HepG2 (cell line): ENCODE measurements around the gene SNX6. TPM values are rescaled to one million over a fixed set of nuclear protein-coding genes. Genes with fewer than 3 reads are reported as not detected.
"Not testable (repeated sequence)": the region's sequence is repeated elsewhere in the genome, so short reads cannot be mapped to it uniquely, and the experiment has no call there.

Experiments used
- ATAC-seq: fragments of 200-7000 bp; cut with Tn5 transposase; 3 replicates; pipeline ENCODE4 v1.9.1; 2020; ENCODE audit warnings: mild to moderate bottlenecking, moderate library complexity
- BruUV-seq: library from RNA; stranded (reverse); fragments of 400-500 nt; replicated peaks from 2 replicates; lab custom pipeline; 2021; lab: Mats Ljungman, UMichigan
- CTCF ChIA-PET: fragments of 300-600 bp; formaldehyde crosslinking; extraction: SDS; loops from one replicate; lab custom pipeline; 2021; ENCODE audit warnings: low total read pairs, inconsistent platforms, low intra/inter-chr PET ratio; lab: Yijun Ruan, JAX
- POLR2A ChIA-PET: fragments of 350-600 bp; sonication (Branson Sonifier 250); formaldehyde crosslinking; loops from one replicate; lab custom pipeline; 2020; ENCODE audit warnings: antibody characterized with exemption, inconsistent platforms; lab: Yijun Ruan, JAX
- DNase-seq: peaks from one replicate; pipeline ENCODE4 v3.0.0-alpha.2; 2015; ENCODE audit warnings: low spot score
- FAIRE-seq: peaks from 3 replicates; lab custom pipeline; 2011; peaks lifted over from hg19 to GRCh38; lab: Jason Lieb, UNC
- H2AFZ ChIP-seq: one replicate; pipeline ENCODE4 v1.6.1; 2011; ENCODE audit warnings: low read length, inconsistent platforms
- H3K27ac ChIP-seq: fragments of 300-600 bp; 3 replicates; pipeline ENCODE4 v1.8.0; 2011; ENCODE audit warnings: mixed run types, mild to moderate bottlenecking, mixed read lengths, low read length, inconsistent platforms; ENCODE audit not compliant: insufficient read depth; ENCODE audit errors: extremely low read length
- H3K27me3 ChIP-seq, 2 experiments: fragments of 200-600 bp in 1 of 2; 2 replicates in 1 of 2; 3 replicates in 1 of 2; pipeline versions ENCODE4 v1.6.0 to v1.8.0; 2011; ENCODE audit warnings: low read length in 2 of 2, mild to moderate bottlenecking in 2 of 2, moderate library complexity in 2 of 2, inconsistent platforms in 1 of 2; ENCODE audit not compliant: insufficient read depth in 2 of 2, control insufficient read depth in 1 of 2
- H3K36me3 ChIP-seq, 2 experiments: fragments of 200-600 bp in 1 of 2; replicated peaks in 1 of 2; 2 replicates in 1 of 2; 3 replicates in 1 of 2; pipeline versions ENCODE4 v1.5.1 to v1.8.0; 2011; ENCODE audit warnings: low read length in 2 of 2, inconsistent platforms in 1 of 2; ENCODE audit not compliant: insufficient read depth in 2 of 2, control insufficient read depth in 1 of 2
- H3K4me1 ChIP-seq: 2 replicates; pipeline ENCODE4 v1.5.1; 2012; ENCODE audit warnings: low read length, inconsistent platforms; ENCODE audit not compliant: insufficient read depth
- H3K4me2 ChIP-seq: 2 replicates; pipeline ENCODE4 v1.6.0; 2011; ENCODE audit warnings: low read depth, low read length, inconsistent platforms
- H3K4me3 ChIP-seq, 3 experiments: fragments of 200-600 bp in 1 of 3; sonication (generic), shearing (Covaris generic) in 1 of 3; replicated peaks in 1 of 3; 2 replicates each; pipeline ENCODE4 v1.5.1; 2011 to 2016; ENCODE audit warnings: low read length in 3 of 3, inconsistent platforms in 2 of 3, low read depth in 2 of 3, mild to moderate bottlenecking in 2 of 3, control low read depth in 1 of 3, mixed read lengths in 1 of 3; ENCODE audit not compliant: insufficient read depth in 1 of 3
- H3K79me2 ChIP-seq: one replicate; pipeline ENCODE4 v1.6.1; 2011; ENCODE audit warnings: low read length, inconsistent platforms; ENCODE audit not compliant: insufficient read depth
- H3K9ac ChIP-seq: 2 replicates; pipeline ENCODE4 v1.6.0; 2011; ENCODE audit warnings: mild to moderate bottlenecking, low read depth, low read length, inconsistent platforms; ENCODE audit not compliant: insufficient read depth
- H3K9me3 ChIP-seq: 2 replicates; pipeline ENCODE4 v1.5.1; 2012; ENCODE audit warnings: mild to moderate bottlenecking, low read length
- H4K20me1 ChIP-seq: 2 replicates; pipeline ENCODE4 v1.6.0; 2011; ENCODE audit warnings: inconsistent platforms, mild to moderate bottlenecking, low read length, moderate library complexity; ENCODE audit not compliant: insufficient read depth
- ERF ChIP-seq: IDR thresholded peaks from 2 replicates; pipeline ENCODE4 v1.6.1; 2018; ENCODE audit warnings: missing biosample characterization, missing genetic modification reagents
- FOXO1 ChIP-seq: sonication (generic); formaldehyde crosslinking; IDR thresholded peaks from 2 replicates; pipeline ENCODE4 v1.4.0; 2020; ENCODE audit warnings: missing genetic modification reagents
- KAT7 ChIP-seq: IDR thresholded peaks from 2 replicates; pipeline ENCODE4 v1.6.1; 2018; ENCODE audit warnings: borderline replicate concordance, missing compliant biosample characterization
- MTA3 ChIP-seq: sonication (generic); formaldehyde crosslinking; IDR thresholded peaks from 2 replicates; pipeline ENCODE4 v1.4.0; 2020; ENCODE audit warnings: missing genetic modification reagents
- NCOA2 ChIP-seq: sonication (generic); formaldehyde crosslinking; IDR thresholded peaks from 2 replicates; pipeline ENCODE4 v1.8.0; 2022; ENCODE audit warnings: inconsistent platforms
- NRL ChIP-seq: sonication (generic); formaldehyde crosslinking; IDR thresholded peaks from 2 replicates; pipeline ENCODE4 v1.5.0; 2020; ENCODE audit warnings: missing genetic modification reagents, mild to moderate bottlenecking, moderate library complexity, borderline replicate concordance
- SRY ChIP-seq: sonication (generic); formaldehyde crosslinking; IDR thresholded peaks from 2 replicates; pipeline ENCODE4 v1.8.0; 2022; ENCODE audit warnings: mild to moderate bottlenecking, missing genetic modification reagents
- ZMYM3 ChIP-seq: sonication (generic); formaldehyde crosslinking; IDR thresholded peaks from 2 replicates; pipeline ENCODE4 v1.5.1; 2020; ENCODE audit warnings: mild to moderate bottlenecking, missing genetic modification reagents
- ZNF224 ChIP-seq: sonication (generic); formaldehyde crosslinking; IDR thresholded peaks from 2 replicates; pipeline ENCODE4 v1.5.0; 2020; ENCODE audit warnings: mild to moderate bottlenecking, missing genetic modification reagents
- ZNF547 ChIP-seq: sonication (generic); formaldehyde crosslinking; IDR thresholded peaks from 2 replicates; pipeline ENCODE4 v1.5.1; 2020; ENCODE audit warnings: mild to moderate bottlenecking, missing genetic modification reagents
- ZNF598 ChIP-seq: sonication (generic); formaldehyde crosslinking; IDR thresholded peaks from 2 replicates; pipeline ENCODE4 v1.5.1; 2020; ENCODE audit warnings: mild to moderate bottlenecking, missing genetic modification reagents, borderline replicate concordance
- WGBS: methylation state at CpG from one replicate; pipeline ENCODE4 v1.1.6; 2017; ENCODE audit warnings: low lambda C conversion rate; 5-methylcytosine and 5-hydroxymethylcytosine counted together
- in situ Hi-C: cut with HindIII; loops from 2 replicates; pipeline ENCODE4 v1.10.0; 2017; ENCODE audit warnings: low pct_unique_long_range_greater_than_20kb; ENCODE audit not compliant: extremely low pct_ligation_motif_present
- intact Hi-C: fragments of 100-400 bp; cut with micrococcal nuclease; formaldehyde crosslinking; loops from one replicate; pipeline ENCODE4 v1.10.0; 2022; ENCODE audit not compliant: unreplicated experiment
- polyA plus RNA-seq, 8 experiments: library from polyadenylated mRNA; depleted of rRNA in 3 of 8; stranded (reverse) in 7 of 8; unstranded in 1 of 8; fragments of >200 nt; fragmentation: Illumina TruSeq in 4 of 8; extraction: Trizol in 4 of 8; gene quantifications; 2 replicates each; pipeline versions ENCODE4 v1.2.1 to v1.2.3, GENCODE V29; 2011 to 2016; ENCODE audit warnings: low read depth in 4 of 8, missing spikeins in 1 of 8, mixed read lengths in 1 of 8; ENCODE audit not compliant: insufficient read depth in 1 of 8
- total RNA-seq, 5 experiments: library from RNA; depleted of rRNA; stranded (reverse); fragments of >200 nt; fragmentation: Illumina TruSeq; extraction: Trizol; gene quantifications; 2 replicates each; pipeline ENCODE4 v1.2.3, GENCODE V29; 2016; ENCODE audit warnings: low read depth in 1 of 5
- TF ChIP-seq, protein P1 (sequence below): sonication (generic); formaldehyde crosslinking; IDR thresholded peaks from 2 replicates; pipeline ENCODE4 v1.5.0; 2020; ENCODE audit warnings: mild to moderate bottlenecking, missing genetic modification reagents
- TF ChIP-seq, protein P2 (sequence below): sonication (generic); formaldehyde crosslinking; IDR thresholded peaks from 2 replicates; pipeline ENCODE4 v1.5.0; 2020; ENCODE audit warnings: mild to moderate bottlenecking, missing genetic modification reagents
- TF ChIP-seq, protein P3 (sequence below): sonication (generic); formaldehyde crosslinking; conservative IDR thresholded peaks from 2 replicates; pipeline ENCODE4 v1.8.1; 2023; ENCODE audit warnings: missing genetic modification reagents

SNX6 gene
- total and polyA plus RNA-seq, 2 of the 13 experiments (the other 11 are each of a cell fraction or from before 2014, with no cell fraction given): 92.3 to 169 TPM

DNA sequence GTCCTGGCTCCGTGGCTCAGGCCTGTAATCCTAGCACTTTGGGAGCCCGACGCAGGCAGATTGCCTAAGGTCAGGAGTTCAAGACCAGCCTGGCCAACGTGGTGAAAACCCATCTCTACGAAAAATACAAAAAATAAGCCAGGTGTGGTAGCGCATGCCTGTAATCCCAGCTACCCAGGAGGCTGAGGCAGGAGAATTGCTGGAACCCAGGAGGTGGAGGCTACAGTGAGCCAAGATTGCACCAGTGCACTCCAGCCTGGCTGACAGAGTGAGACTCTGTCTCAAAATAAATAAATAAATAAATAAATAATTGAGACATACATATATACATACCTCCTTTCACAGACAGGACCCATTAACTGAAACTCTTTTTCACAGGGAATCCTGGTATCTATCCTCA is 91.9 kb downstream of the SNX6 start:
- H2AFZ ChIP-seq, H4K20me1 ChIP-seq, FAIRE-seq, H3K9me3 ChIP-seq, CTCF ChIA-PET, ATAC-seq, BruUV-seq, H3K27me3 ChIP-seq, DNase-seq, POLR2A ChIA-PET, in situ Hi-C loops: not testable (repeated sequence)
- peaks cover 25% of the 10 kb centered on the region for H3K4me1 ChIP-seq
- H3K27ac ChIP-seq: peak overlapping the region; percentile 95
- peak overlapping the region; percentile 82 for H3K4me2 ChIP-seq
- 76% methylated on average over 6 of the region's 6 CpGs for WGBS
- intact Hi-C loops: loop anchor here (5.0 kb wide), 4 partner anchors 41 to 206 kb away; partner anchors contain the start of gene SPTSSA
- H3K4me3 ChIP-seq: peak overlapping the region; percentile 86 to 99 (median 92)
- H3K79me2 ChIP-seq: peaks cover 28% of the 10 kb centered on the region
- H3K9ac ChIP-seq: peak overlapping the region; percentile 100
- H3K36me3 ChIP-seq: peaks cover 13 to 29% of the 10 kb centered on the region in 2 experiments
- TF ChIP-seq, protein P1, sequence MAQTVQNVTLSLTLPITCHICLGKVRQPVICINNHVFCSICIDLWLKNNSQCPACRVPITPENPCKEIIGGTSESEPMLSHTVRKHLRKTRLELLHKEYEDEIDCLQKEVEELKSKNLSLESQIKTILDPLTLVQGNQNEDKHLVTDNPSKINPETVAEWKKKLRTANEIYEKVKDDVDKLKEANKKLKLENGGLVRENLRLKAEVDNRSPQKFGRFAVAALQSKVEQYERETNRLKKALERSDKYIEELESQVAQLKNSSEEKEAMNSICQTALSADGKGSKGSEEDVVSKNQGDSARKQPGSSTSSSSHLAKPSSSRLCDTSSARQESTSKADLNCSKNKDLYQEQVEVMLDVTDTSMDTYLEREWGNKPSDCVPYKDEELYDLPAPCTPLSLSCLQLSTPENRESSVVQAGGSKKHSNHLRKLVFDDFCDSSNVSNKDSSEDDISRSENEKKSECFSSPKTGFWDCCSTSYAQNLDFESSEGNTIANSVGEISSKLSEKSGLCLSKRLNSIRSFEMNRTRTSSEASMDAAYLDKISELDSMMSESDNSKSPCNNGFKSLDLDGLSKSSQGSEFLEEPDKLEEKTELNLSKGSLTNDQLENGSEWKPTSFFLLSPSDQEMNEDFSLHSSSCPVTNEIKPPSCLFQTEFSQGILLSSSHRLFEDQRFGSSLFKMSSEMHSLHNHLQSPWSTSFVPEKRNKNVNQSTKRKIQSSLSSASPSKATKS: 0 out of 2 replicates have a peak, but pooled peaks have one; percentile 10
- TF ChIP-seq, protein P2, sequence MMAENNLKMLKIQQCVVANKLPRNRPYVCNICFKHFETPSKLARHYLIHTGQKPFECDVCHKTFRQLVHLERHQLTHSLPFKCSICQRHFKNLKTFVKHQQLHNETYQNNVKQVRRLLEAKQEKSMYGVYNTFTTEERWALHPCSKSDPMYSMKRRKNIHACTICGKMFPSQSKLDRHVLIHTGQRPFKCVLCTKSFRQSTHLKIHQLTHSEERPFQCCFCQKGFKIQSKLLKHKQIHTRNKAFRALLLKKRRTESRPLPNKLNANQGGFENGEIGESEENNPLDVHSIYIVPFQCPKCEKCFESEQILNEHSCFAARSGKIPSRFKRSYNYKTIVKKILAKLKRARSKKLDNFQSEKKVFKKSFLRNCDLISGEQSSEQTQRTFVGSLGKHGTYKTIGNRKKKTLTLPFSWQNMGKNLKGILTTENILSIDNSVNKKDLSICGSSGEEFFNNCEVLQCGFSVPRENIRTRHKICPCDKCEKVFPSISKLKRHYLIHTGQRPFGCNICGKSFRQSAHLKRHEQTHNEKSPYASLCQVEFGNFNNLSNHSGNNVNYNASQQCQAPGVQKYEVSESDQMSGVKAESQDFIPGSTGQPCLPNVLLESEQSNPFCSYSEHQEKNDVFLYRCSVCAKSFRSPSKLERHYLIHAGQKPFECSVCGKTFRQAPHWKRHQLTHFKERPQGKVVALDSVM: peak; percentile 89
- 0 out of 2 replicates have a peak, but pooled peaks have one; percentile 19 for TF ChIP-seq KAT7
- TF ChIP-seq ZNF598 (CRISPR knock-in tag): peak; percentile 38; the same call in 1 of the 2 replicates
- peak; percentile 19; the same call in 1 of the 2 replicates for TF ChIP-seq NRL
- TF ChIP-seq, protein P3, sequence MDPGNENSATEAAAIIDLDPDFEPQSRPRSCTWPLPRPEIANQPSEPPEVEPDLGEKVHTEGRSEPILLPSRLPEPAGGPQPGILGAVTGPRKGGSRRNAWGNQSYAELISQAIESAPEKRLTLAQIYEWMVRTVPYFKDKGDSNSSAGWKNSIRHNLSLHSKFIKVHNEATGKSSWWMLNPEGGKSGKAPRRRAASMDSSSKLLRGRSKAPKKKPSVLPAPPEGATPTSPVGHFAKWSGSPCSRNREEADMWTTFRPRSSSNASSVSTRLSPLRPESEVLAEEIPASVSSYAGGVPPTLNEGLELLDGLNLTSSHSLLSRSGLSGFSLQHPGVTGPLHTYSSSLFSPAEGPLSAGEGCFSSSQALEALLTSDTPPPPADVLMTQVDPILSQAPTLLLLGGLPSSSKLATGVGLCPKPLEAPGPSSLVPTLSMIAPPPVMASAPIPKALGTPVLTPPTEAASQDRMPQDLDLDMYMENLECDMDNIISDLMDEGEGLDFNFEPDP (CRISPR knock-in tag): 0 out of 2 replicates have a peak, but pooled peaks have one; percentile 67
- TF ChIP-seq ZMYM3 (CRISPR knock-in tag): peak; percentile 43; the same call in 1 of the 2 replicates
- 0 out of 2 replicates have a peak, but pooled peaks have one; percentile 23 for TF ChIP-seq MTA3
- peak; percentile 9; the same call in 1 of the 2 replicates for TF ChIP-seq NCOA2 (CRISPR knock-in tag)
- TF ChIP-seq SRY: 0 out of 2 replicates have a peak, but pooled peaks have one; percentile 52
- peak; percentile 40; the same call in 1 of the 2 replicates for TF ChIP-seq ZNF547 (CRISPR knock-in tag)
- 0 out of 2 replicates have a peak, but pooled peaks have one; percentile 48 for TF ChIP-seq ZNF224 (CRISPR knock-in tag)
- 0 out of 2 replicates have a peak, but pooled peaks have one; percentile 28 for TF ChIP-seq ERF
- TF ChIP-seq FOXO1 (CRISPR knock-in tag): 0 out of 2 replicates have a peak, but pooled peaks have one; percentile 14
